Stimulated activated CD4-positive, alpha-beta T cell treated with anti-CD3 and anti-CD28 coated beads, Interleukin-2, amount 100 ng/mL, for 48 hours (primary cell): ENCODE measurements around the gene ARID5A.
A peak's percentile ranks its signal among the peaks of the same experiment; 100 is the strongest.
"Not testable (repeated sequence)": the region's sequence is repeated elsewhere in the genome, so short reads cannot be mapped to it uniquely, and the experiment has no call there.

Experiments
- DNase-seq, 2 donors: peaks; one replicate each; pipeline ENCODE4 v3.0.0-alpha.2; 2020

Gene ARID5A

DNA sequence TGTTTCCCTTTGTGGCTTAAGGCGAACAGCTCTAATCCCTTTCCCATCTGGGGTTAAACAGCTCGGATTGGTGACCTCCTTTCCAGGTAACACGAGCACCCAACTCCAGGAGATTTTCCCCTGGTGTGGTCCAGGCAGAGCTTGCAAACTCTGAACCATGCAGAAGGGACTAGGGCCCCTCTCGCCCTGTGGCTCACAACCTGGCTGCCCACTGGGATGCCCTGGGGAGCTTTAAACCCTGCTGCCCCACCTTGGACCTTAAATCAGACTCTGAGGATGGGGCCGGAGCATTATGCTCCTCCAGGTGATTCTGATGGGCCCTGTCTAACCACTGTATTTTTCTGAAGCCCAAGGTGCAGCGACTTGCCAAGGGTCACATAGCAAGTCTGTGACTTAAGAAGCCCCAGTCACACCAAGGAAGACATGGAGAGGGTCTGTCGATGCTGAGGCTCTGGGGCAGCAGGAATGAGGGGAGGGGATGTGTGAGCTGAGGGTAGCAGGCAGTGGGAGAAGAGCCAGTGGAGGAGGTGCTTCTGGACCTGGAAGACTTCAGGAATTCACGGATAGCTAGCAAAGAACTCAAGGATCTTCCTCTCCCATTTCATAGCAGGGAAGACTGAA lies 5.9 kb downstream of the ARID5A start:
- no peak for DNase-seq

- no peak for DNase-seq
Observed at GRCh38 chr2:96546321-96546720, 9.8 kb downstream of the ARID5A start.

DNA sequence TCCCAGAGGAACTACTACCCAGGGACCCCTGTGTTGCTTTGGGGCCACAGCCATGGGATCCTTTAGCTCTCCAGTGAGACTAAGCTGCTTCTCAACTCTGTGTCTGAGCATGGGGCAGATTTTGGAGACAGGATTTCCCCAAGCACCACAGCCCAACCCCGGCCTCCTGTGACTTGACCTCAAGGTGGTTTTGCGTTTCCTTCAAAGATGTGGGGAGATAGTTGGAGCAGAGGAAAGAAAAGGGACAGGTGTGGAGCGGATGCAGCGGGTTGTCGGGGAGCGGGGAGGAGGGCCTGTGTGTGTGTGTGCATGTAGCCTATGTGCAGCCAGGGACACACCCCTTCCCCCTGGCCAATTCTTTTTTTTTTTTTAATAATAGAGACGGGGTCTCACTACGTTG lies 10.2 kb downstream of the ARID5A start:
- DNase-seq: no peak

DNA sequence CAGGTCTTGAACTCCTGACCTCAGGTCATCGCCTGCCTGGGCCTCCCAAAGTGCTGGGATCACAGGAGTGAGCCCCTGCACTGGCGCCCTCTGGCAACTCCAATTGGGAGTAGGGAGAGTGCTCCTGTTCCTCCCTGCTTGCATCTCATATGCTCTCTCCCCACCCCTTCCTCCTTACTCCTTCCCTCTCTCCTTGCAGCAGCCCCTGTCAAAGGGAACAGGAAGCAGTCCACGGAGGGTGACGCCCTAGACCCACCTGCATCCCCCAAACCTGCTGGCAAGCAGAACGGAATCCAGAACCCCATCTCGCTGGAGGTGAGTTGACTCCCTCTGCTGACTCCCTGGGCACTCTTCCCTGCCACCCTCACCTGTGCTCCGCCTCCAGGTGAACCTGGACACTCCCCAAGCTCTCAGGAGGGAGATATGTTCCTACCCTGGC lies 10.7 kb downstream of the ARID5A start:
- no peak for DNase-seq

GRCh38 chr2:96547731-96548171 lies 11.2 kb downstream of the ARID5A start:
- DNase-seq: no peak

GRCh38 chr2:96548558-96549465 lies 12.3 kb downstream of the ARID5A start:
- DNase-seq: no peak

- DNase-seq: no peak
Observed at GRCh38 chr2:96549466-96549785, 12.9 kb downstream of the ARID5A start.

DNA sequence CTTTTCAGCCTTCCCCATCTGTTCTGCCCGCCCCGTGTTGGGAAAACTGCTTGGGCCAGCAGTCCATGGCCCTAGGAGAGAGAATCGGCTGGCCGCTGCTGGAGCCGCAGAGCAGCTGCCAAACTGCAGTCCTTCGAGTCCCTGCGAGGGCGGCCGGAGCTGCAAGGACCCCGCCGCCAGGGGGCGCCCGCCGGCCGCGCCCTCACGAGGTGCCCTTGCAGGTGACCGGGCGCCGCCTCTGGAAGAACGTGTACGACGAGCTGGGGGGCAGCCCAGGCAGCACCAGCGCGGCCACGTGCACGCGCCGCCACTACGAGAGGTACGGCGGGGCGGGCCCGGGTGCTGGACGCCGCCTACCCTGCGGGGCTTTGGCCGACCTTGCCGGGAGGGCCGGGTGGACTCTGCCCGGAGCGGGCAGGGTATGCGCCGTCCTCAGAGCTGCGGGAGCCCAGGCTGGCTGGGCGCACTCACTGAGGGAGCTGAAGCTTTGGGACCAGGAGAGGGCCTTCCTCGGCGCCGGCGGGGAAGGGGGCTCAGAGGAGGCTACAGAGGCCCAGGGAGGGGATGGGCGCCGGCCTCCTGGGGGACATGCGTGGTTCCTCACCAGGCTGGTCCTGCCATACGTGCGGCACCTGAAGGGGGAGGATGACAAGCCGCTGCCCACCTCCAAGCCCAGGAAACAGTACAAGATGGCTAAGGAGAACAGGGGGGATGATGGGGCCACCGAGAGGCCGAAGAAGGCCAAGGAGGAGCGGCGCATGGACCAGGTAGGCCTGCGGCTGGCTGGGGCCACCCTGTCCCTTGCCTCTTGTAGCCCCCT lies 13.6 kb downstream of the ARID5A start:
- no peak for DNase-seq

DNA sequence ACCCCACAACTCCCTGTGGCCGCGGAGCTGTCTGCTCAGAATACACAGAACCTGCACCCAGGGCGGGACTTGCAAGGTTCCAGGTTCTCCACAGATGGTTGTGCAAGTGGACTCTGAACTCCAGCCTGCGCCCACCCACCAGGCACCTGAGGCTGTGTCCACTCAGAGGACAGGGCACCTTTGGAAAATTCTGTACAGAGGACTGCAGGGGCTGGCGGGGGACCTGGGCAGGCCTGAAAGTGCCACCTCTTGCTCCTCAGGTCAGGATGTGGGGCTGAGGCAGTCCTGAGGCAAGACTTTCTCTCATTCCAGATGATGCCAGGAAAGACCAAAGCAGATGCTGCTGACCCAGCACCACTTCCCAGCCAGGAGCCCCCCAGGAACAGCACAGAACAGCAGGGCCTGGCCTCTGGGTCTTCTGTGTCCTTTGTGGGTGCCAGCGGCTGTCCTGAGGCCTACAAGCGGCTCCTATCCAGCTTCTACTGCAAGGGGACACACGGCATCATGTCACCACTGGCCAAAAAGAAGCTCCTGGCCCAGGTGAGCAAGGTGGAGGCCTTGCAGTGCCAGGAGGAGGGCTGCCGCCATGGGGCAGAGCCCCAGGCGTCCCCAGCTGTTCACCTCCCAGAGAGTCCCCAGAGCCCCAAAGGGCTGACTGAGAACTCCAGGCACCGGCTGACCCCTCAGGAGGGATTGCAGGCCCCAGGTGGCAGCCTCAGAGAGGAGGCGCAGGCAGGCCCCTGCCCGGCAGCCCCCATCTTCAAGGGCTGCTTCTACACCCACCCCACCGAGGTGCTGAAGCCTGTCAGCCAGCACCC lies 14.4 kb downstream of the ARID5A start:
- no peak for DNase-seq

- DNase-seq: no peak
Observed at GRCh38 chr2:96551605-96552314, 15.2 kb downstream of the ARID5A start.

DNA sequence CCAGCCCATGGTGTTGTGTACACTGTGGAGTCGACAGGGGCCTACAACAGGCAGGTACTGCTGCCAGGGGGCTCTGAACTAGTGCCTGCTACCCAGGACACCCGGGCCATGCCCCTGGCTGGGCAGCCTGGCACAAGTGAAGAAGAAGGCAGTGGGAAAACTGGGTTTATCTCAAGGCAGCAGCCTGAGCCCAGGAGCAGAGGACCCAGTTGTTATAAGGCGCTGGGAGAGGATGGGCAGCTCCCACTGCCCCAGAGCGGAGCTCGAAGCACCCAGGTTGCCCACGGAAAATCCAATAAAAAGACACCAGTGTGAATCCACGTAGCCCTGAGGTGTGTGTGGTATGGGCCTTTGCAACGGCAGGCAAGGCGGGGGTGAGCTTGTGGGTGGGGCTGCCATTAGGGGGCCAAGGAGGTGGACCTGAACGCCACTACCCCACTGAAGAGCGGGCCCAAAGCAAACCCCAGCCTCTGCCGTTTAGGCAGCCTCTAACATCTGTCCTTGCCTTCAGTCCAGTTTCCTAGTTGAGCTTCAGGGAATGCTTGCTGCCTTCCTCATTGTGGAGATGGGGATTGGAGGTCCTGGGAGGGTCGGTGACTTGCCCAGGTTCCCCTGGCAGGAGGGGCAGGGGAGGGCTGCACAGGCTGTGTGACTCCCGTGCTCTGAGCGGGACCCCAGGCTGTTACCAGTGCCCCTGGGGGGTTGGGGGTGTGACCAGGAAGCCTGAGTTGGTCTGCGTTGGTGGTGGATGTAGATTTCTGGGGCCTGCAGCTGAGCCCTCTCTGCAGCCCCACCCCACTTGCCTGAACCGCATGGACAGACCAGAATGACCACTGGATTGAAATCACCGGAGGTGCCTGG lies 16.0 kb downstream of the ARID5A start:
- no peak for DNase-seq

DNA sequence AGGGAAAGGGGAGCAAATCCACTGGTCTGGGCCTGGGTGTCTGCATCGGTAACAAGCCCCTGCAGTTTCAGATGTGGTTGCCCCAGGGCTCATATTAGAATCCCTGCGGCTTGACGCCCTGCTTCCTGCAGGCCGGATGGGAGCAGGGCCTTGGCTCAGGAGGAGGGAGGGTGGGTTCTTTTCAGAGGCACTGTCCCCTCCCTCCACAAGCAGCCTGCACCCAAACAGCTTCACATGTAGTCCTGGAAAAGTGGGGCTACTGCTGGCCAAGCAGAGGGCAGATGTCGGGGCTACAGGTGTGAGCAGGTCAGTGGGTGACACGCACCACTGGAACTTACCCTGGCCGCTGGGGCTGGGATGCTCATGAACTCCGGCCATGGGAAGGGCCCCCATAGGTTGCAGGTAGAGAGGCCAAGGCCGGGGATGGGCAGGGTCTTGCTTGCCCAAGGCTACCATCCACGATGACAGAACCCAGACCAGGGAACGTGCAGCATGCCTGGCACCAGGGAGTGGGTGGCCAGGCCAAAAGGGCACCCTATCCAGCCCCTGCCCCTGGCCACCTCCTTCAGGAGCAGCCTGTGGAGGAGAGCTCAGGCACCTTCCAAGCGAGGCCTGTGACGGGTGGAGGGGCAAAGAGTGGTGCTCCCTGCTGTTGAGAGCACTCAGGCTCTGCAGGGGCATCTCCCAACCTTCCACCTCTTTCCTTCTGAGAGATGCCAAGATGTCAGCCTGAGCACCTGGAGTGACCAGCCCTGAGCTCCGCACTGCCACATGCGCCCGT lies 16.8 kb downstream of the ARID5A start:
- no peak for DNase-seq

DNA sequence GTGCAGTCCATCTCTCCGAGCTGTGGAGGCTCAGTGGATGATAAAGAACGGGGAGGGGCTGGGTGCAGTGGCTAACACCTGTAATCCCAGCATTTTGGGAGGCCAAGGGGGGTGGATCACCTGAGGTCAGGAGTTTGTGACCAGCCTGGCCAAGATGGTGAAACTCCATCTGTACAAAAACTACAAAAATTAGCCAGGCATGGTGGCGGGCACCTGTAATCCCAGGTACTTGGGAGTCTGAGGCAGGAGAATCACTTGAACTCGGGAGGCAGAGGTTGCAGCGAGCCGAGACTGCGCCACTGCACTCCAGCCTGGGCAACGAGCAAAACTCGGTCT lies 17.4 kb downstream of the ARID5A start:
- DNase-seq: not testable (repeated sequence)

- DNase-seq: peak in 1 of 2 donors; percentile 69
Observed at GRCh38 chr2:96554293-96555145, 18.0 kb downstream of the ARID5A start.

- DNase-seq: no peak
Observed at GRCh38 chr2:96555146-96555610, 18.6 kb downstream of the ARID5A start.

GRCh38 chr2:96556441-96557330 lies 20.1 kb downstream of the ARID5A start:
- DNase-seq: peak in 1 of 2 donors; percentile 55

GRCh38 chr2:96557421-96557820 lies 20.9 kb downstream of the ARID5A start:
- not testable (repeated sequence) for DNase-seq

DNA sequence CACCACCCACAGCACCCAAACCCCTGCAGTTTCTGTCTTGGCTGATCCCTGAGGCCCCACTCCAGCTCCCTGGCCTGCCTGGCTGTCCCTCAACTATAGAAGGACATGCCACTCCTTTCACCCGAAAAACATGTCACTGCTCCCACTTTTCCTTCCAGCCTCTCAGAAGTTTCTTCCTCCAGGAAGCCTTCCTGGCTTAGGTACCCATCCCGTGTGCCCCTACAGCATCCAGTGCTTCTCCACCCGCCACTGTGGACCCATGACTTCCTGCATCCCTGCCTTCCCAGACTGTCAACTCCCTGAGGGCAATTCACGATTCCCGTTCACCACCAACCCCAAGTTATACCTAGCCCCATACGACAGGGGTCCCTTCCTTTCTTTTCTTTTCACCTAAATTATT lies 21.5 kb downstream of the ARID5A start:
- DNase-seq: no peak
